HG03432 (cell line): ENCODE measurements around the gene ATP9B.
"Not testable (repeated sequence)": the region's sequence is repeated elsewhere in the genome, so short reads cannot be mapped to it uniquely, and the experiment has no call there.

Experiments used
- ATAC-seq: cut with Tn5 transposase; IDR thresholded peaks from one replicate; pipeline ENCODE4 v1.9.1; 2021; ENCODE audit warnings: mild to moderate bottlenecking, moderate library complexity; ENCODE audit not compliant: unreplicated experiment

Gene ATP9B

GRCh38 chr18:79322441-79322840, 253.2 kb downstream of the ATP9B start:
- ATAC-seq = no peak

- no peak for ATAC-seq
Measured at GRCh38 chr18:79323471-79323870, 254.3 kb downstream of the ATP9B start.

DNA sequence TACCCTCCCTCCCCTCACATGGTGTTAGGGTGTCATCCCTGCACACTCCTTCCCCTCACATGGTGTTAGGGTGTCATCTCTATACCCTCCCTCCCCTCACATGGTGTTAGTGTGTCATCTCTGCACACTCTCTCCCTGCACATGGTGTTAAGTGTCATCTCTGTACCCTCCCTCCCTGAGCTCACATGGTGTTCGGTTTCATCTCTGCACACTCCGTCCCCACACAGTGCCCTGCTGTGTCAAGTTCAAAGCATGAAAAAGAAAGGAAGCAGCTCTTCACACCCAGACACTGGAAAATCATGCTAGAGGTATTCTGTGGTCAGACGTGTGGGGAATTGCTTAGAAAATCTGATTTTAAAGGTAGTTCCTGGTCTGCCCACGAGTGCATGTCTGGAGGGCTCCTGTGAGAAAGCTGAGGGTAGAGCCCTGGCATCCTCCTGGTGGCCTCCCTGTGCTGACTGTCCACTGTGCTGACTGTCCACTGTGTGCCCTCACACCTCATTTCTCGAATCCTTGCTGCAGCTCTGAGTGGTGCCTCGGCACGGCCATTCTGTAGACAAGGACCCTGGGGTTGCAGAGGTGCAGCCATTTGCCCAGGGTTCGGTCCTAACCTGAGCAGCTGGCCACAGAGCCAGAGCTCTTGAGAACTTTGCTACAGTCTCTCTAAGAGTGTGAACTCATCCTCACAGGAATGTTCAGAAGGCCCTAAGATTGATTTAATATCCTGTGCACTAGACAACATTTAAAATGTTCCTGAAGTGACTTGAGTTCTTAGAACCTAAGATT, 257.4 kb downstream of the ATP9B start:
- no peak for ATAC-seq

- ATAC-seq = no peak
Measured at GRCh38 chr18:79327199-79327721, 258.1 kb downstream of the ATP9B start.

DNA sequence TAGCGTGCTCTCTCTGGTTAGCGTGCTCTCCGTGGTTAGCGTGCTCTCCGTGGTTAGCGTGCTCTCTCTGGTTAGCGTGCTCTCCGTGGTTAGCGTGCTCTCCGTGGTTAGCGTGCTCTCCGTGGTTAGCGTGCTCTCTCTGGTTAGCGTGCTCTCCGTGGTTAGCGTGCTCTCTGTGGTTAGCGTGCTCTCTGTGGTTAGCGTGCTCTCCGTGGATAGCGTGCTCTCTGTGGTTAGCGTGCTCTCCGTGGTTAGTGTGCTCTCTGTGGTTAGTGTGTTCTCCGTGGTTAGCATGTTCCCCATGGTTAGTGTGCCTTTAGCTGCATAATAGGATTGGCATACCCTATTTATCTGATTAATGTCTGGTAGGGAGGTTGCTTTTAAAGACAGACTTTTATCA, 258.7 kb downstream of the ATP9B start:
- ATAC-seq = not testable (repeated sequence)

DNA sequence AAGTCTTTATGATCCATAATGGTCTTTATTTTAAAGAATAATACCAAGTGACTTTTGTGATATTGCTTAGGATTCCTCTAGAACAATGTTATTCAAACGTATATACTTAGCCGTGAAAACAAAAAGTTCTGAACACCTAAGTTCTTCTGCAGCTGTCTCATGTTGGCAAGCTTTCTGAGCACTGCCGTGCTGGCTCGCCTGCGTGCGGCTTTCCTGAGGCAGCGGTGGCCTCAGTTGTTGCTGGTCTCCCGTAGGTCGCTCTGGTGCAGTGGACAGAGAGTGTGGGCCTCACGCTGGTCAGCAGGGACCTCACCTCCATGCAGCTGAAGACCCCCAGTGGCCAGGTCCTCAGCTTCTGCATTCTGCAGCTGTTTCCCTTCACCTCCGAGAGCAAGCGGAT, 259.7 kb downstream of the ATP9B start:
- no peak for ATAC-seq

DNA sequence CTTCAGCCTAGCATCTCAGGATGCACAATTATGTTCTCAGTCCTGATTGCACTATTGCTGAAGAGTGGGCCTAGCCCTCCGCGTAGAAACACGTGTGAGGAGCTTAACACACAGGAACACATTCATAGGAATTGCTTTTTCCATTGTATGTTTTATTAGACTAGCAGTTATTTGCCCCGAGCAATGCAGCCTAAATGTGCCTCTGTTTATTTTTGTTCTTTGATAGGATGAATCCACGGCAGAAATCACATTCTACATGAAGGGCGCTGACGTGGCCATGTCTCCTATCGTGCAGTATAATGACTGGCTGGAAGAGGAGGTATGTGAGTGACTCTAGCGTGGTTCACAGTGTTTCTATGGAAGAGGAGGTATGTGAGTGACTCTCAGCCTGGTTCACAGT, 260.6 kb downstream of the ATP9B start:
- ATAC-seq = no peak

DNA sequence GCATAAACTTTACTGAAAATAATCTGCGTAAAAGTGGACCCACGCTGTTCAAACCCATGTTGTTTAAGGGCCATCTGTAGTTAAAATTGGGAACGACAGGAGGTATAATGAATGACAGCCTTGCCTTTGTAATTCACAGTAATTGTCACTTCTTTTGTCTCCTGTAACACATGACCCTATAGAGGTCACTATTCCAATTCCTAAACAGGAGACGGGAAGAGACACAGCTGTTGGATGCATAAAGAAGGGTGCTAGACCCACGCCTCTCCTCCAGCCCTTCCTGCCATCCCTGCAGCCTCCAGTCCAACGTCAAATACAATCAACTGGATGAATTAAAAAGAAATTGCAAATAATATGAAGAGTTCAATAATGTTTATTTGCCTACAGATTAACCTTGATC, 263.5 kb downstream of the ATP9B start:
- ATAC-seq = no peak

- no peak for ATAC-seq
Measured at GRCh38 chr18:79333046-79333445, 263.9 kb downstream of the ATP9B start.

- ATAC-seq = no peak
Measured at GRCh38 chr18:79334496-79335233, 265.5 kb downstream of the ATP9B start.

DNA sequence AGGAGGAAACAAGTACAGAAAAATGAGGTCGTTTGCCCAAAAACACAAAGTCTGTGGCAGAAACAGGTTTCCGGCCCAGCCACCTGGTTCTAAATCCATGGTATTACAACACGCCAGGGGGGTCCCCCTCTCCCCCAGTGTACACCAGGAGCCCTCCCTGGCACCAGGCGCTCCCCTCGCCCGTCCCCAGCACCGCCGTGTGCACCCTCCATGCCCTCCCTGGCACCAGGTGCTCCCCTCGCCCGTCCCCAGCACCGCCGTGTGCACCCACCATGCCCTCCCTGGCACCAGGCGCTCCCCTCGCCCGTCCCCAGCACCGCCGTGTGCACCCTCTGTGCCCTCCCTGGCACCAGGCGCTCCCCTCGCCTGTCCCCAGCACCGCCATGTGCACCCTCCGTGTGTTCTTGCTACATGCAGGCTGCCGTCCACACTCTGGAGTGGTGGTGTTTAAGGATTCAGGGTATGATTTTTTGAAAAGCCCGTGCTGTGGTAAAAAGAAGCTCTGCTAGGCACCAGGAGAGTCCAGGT, 266.7 kb downstream of the ATP9B start:
- no peak for ATAC-seq

GRCh38 chr18:79336556-79337142, 267.5 kb downstream of the ATP9B start:
- ATAC-seq = no peak

GRCh38 chr18:79337184-79337583, 268.0 kb downstream of the ATP9B start:
- ATAC-seq = no peak

- no peak for ATAC-seq
Measured at GRCh38 chr18:79337620-79338019, 268.4 kb downstream of the ATP9B start.

DNA sequence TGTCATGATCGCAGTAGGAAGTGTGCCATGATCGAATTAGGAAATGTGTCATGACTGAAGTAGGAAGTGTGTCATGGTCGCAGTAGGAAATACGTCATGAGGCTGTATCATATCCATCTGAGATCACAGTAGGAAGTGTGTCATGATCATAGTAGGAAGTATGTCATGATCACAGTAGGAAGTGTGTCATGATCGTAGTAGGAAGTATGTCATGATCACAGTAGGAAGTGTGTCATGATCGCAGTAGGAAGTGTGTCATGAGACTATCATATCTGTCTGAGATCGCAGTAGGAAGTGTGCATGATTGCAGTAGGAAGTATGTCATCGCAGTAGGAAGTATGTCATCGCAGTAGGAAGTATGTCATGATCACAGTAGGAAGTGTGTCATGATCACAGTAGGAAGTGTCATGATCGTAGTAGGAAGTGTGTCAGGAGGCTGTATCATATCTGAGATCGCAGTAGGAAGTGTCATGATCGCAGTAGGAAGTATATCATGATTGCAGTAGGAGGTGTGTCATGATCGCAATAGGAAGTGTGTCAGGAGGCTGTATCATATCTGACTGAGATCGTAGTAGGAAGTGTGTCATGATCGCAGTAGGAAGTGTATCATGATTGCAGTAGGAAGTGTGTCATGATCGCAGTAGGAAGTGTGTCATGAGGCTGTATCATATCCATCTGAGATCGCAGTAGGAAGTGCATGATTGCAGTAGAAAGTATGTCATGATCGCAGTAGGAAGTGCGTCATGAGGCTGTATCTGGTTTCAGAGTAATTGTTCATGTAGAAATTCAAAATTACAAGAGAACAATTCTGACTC, 270.1 kb downstream of the ATP9B start:
- ATAC-seq = no peak

GRCh38 chr18:79343567-79344207, 274.5 kb downstream of the ATP9B start:
- ATAC-seq = no peak

DNA sequence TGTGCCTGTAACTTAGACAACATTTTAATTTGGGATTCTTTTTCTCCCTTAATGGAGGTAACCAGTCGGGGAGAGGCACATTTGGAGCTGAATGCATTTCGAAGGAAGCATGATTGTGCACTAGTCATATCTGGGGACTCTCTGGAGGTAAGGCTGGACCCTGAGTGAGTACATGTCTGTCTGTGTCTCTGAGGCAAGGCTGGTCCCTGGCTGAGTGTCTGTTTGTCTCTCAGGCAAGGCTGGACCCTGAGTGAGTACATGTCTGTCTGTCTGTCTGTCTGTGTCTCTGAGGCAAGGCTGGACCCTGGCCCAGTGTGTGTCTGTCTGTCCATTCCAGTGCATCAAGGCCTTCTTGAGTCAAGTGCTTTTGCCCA, 275.0 kb downstream of the ATP9B start:
- no peak for ATAC-seq

GRCh38 chr18:79345366-79345765, 276.2 kb downstream of the ATP9B start:
- no peak for ATAC-seq

DNA sequence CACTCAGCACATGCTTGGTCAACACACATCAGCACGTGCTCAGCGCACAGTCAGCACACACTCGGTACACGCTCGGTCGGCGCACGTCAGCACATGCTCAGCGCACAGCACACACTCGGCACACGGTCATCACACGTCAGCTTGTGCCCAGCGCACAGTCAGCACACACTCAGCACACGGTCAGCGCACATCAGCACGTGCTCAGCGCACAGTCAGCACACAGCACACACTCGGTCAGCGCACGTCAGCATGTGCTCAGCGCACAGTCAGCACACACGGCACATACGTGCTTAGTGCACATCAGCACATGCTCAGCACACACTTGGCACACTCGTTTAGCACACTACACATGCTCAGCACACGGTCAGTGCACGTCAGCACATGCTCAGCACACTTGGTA, 276.8 kb downstream of the ATP9B start:
- no peak for ATAC-seq

- ATAC-seq = no peak
Measured at GRCh38 chr18:79348066-79348465, 278.9 kb downstream of the ATP9B start.
